ENCODE results near the gene GP2.

DNA sequence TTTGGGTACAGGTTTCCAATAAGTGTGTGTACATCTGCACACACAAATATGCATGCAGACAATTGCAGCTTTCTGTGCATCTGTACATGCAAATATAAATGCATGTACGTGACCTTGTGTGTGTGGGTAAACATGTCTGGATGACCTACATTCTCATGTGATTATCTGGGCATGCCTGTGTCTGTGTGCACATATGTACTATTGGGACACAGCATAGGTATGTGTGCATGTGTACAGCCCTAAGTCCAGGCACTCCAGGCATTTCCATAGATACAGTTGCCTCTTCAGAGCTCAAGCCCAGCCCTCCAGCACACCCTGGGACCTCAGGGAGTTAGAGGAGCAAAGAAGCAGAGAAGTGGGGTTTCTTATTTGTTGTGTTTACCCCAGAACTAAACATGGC is 7.1 kb upstream of the GP2 start:
- TF ChIP-seq, protein P1, sequence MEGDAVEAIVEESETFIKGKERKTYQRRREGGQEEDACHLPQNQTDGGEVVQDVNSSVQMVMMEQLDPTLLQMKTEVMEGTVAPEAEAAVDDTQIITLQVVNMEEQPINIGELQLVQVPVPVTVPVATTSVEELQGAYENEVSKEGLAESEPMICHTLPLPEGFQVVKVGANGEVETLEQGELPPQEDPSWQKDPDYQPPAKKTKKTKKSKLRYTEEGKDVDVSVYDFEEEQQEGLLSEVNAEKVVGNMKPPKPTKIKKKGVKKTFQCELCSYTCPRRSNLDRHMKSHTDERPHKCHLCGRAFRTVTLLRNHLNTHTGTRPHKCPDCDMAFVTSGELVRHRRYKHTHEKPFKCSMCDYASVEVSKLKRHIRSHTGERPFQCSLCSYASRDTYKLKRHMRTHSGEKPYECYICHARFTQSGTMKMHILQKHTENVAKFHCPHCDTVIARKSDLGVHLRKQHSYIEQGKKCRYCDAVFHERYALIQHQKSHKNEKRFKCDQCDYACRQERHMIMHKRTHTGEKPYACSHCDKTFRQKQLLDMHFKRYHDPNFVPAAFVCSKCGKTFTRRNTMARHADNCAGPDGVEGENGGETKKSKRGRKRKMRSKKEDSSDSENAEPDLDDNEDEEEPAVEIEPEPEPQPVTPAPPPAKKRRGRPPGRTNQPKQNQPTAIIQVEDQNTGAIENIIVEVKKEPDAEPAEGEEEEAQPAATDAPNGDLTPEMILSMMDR (IDR thresholded peaks at IDR 0.05), result no peak
- TF ChIP-seq ZFX (IDR thresholded peaks at IDR 0.05; ENCODE audit: borderline replicate concordance), result no peak

Measured in 22Rv1 (cell line).